ENCODE data around the gene UBAP1L.

GRCh38 chr15:65102912-65103311 lies 12.1 kb downstream of the UBAP1L start:
- TF ChIP-seq POLR2A (IDR thresholded peaks at IDR 0.05), result no peak
- no peak for TF ChIP-seq CTCF (IDR thresholded peaks at IDR 0.05)

Data from testis (tissue), 2 donors.